MM.1S (cell line): ENCODE data around the gene ADSS1.

Experiments used
- DNase-seq: peaks from one replicate; pipeline ENCODE4 v3.0.0-alpha.2; 2015
- H2AFZ ChIP-seq: fragments of 300-600 bp; sonication (generic); 2 replicates; pipeline ENCODE4 v1.6.0; 2016; ENCODE audit warnings: antibody characterized with exemption, low read length
- H3F3A ChIP-seq: fragments of 300-600 bp; sonication (generic); 2 replicates; pipeline ENCODE4 v1.6.1; 2016; ENCODE audit warnings: mild to moderate bottlenecking, antibody characterized with exemption, low read length, moderate library complexity, mixed read lengths; ENCODE audit not compliant: insufficient read depth
- H3K27ac ChIP-seq: fragments of 300-600 bp; sonication (generic); 2 replicates; pipeline ENCODE4 v1.5.1; 2016; ENCODE audit warnings: mild to moderate bottlenecking, low read length
- H3K27me3 ChIP-seq: fragments of 300-600 bp; sonication (generic); replicated peaks from 2 replicates; pipeline ENCODE4 v1.6.0; 2016; ENCODE audit warnings: low read length; ENCODE audit not compliant: insufficient read depth
- H3K36me3 ChIP-seq: fragments of 300-600 bp; sonication (generic); replicated peaks from 2 replicates; pipeline ENCODE4 v1.6.1; 2016; ENCODE audit warnings: mild to moderate bottlenecking, low read length, mixed read lengths; ENCODE audit not compliant: insufficient read depth
- H3K4me1 ChIP-seq: fragments of 300-600 bp; sonication (generic); 2 replicates; pipeline ENCODE4 v1.6.1; 2016; ENCODE audit warnings: low read length, mixed read lengths
- H3K4me2 ChIP-seq: fragments of 300-600 bp; sonication (generic); 2 replicates; pipeline ENCODE4 v1.6.0; 2016; ENCODE audit warnings: low read depth, low read length
- H3K4me3 ChIP-seq: fragments of 300-600 bp; sonication (generic); 2 replicates; pipeline ENCODE4 v1.5.1; 2016; ENCODE audit warnings: low read length, mixed read lengths
- H3K79me2 ChIP-seq: fragments of 300-600 bp; sonication (generic); 2 replicates; pipeline ENCODE4 v1.6.1; 2016; ENCODE audit warnings: mixed run types, low read length, mixed read lengths
- H3K9ac ChIP-seq: fragments of 300-600 bp; sonication (generic); 2 replicates; pipeline ENCODE4 v1.6.1; 2016; ENCODE audit warnings: low read length, mixed read lengths
- H3K9me2 ChIP-seq: fragments of 300-600 bp; sonication (generic); replicated peaks from 2 replicates; pipeline ENCODE4 v1.6.1; 2016; ENCODE audit warnings: mild to moderate bottlenecking, low read length, mixed read lengths; ENCODE audit not compliant: insufficient read depth
- H3K9me3 ChIP-seq: fragments of 300-600 bp; sonication (generic); replicated peaks from 2 replicates; pipeline ENCODE4 v1.6.1; 2016; ENCODE audit warnings: mild to moderate bottlenecking, low read length, mixed read lengths; ENCODE audit not compliant: insufficient read depth
- H4K20me1 ChIP-seq: fragments of 300-600 bp; sonication (generic); 2 replicates; pipeline ENCODE4 v1.6.1; 2016; ENCODE audit warnings: mild to moderate bottlenecking, low read length, moderate library complexity, mixed read lengths; ENCODE audit not compliant: insufficient read depth
- EZH2 ChIP-seq: fragments of 300-600 bp; sonication (generic); optimal IDR thresholded peaks from 2 replicates; pipeline ENCODE3; 2017; ENCODE audit warnings: low read depth, mild to moderate bottlenecking, antibody characterized with exemption, low read length, mixed read lengths
- EZH2phosphoT487 ChIP-seq: fragments of 300-600 bp; sonication (generic); IDR thresholded peaks from 2 replicates; pipeline ENCODE4 v1.6.1; 2018; ENCODE audit warnings: antibody characterized with exemption, low read length
- TF ChIP-seq, protein P1 (sequence below): fragments of 300-600 bp; sonication (generic); IDR thresholded peaks from 2 replicates; pipeline ENCODE4 v1.5.1; 2016; ENCODE audit warnings: antibody characterized with exemption, low read length, mixed read lengths

The ADSS1 gene

DNA sequence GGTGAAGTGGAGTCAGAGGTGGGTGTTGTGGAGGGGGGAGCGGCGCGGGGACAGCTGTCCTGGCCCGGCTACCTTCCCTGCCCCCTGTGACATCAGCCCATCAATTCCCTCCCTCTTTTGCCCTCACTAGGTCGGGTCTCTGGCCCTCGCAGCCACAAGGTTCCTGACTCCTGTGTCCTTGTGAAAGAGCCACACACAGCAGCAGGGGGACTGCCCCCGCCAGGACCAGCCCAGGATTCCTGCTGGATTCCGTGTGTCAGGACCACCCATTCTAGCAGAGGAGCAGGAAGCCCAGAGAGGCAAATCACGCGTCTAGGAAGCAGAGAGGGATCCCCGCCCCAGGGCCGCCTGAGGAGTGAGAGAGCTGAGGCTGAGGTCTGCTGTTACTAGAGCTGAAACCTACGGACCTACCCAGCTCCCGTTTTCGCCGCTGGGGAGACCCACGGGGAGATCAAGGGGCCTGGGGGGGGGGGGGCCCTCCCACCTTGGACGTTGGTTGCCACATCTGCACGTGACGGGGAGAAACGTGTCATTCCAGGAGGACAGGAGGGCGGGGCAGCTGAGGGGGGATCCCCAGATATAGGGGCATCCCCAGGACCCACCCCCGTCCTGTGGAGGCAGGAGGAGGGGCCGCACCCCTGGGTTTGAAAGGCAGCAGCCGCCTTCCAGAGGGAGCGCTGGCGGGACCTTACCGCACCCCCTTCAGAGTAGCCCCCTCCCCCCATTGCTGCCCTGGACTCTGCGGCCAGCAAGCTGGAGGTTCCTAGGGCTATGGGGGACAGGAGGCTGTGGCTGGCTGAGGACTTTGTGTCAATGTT is 47.1 kb upstream of the ADSS1 start:
- no peaks in the 10 kb centered on the region for H3K36me3 ChIP-seq
- no peak overlapping the region for H3K27ac ChIP-seq
- no peak for DNase-seq
- no peak overlapping the region; the same call in 1 of the 2 replicates for H3K9ac ChIP-seq
- no peaks in the 10 kb centered on the region for H3K79me2 ChIP-seq
- no peaks in the 10 kb centered on the region for H3F3A ChIP-seq
- peaks cover 22% of the 10 kb centered on the region for H3K27me3 ChIP-seq
- H3K4me2 ChIP-seq: peak overlapping the region; percentile 74
- H2AFZ ChIP-seq: no peak overlapping the region
- no peaks in the 10 kb centered on the region for H3K4me1 ChIP-seq
- peak overlapping the region; percentile 48; the same call in 1 of the 2 replicates for H3K4me3 ChIP-seq
- TF ChIP-seq EZH2phosphoT487 (no peak), EZH2 (no peak)
- TF ChIP-seq, protein P1, sequence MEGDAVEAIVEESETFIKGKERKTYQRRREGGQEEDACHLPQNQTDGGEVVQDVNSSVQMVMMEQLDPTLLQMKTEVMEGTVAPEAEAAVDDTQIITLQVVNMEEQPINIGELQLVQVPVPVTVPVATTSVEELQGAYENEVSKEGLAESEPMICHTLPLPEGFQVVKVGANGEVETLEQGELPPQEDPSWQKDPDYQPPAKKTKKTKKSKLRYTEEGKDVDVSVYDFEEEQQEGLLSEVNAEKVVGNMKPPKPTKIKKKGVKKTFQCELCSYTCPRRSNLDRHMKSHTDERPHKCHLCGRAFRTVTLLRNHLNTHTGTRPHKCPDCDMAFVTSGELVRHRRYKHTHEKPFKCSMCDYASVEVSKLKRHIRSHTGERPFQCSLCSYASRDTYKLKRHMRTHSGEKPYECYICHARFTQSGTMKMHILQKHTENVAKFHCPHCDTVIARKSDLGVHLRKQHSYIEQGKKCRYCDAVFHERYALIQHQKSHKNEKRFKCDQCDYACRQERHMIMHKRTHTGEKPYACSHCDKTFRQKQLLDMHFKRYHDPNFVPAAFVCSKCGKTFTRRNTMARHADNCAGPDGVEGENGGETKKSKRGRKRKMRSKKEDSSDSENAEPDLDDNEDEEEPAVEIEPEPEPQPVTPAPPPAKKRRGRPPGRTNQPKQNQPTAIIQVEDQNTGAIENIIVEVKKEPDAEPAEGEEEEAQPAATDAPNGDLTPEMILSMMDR: no peak
- H3K9me2 ChIP-seq: no peaks in the 10 kb centered on the region
- no peaks in the 10 kb centered on the region for H3K9me3 ChIP-seq
- no peaks in the 10 kb centered on the region for H4K20me1 ChIP-seq

DNA sequence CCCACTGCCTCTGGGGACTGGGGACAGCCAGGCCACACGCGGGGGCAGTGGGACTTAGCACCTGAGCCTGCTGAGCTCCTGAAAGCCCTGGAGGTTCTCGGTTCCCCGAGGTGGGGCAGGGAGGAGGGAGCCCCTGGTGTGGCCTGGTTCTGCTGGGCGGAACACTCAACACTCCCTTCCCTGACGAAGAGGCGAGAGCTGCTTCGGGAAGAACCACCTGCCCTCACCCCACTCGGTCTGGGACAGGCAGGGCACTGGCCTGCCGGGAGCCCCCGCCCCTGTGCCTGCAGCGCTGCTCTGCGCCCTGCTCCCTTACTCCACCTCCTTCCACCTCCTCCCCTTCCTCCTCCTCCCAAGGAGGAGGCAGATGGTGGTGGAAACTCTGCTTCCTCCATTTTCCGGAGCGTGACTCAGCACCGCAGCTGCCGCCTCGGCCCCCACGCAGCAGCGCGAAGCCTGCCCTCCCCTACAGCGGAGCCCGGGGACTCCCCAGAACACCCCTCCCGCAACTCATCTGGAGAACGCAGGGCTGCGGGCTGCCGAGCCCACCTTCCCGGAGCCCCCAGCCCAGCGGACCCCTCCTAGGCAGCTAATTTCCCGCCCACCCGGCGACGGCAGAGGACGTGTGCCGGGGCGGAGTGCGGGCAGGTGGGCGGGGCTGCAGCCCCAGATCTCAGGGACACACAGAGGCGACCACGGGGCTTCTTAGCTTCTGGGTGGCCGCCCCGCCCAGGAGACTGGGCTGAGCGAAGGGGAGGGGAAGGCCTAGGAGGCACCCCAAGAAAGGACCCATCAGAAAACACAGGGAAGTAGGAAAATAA is 46.3 kb upstream of the ADSS1 start:
- Histone ChIP-seq H3K27me3 (peaks cover 15% of the 10 kb centered on the region), H3F3A (no peaks in the 10 kb centered on the region), H2AFZ (peak overlapping the region; percentile 61), H3K9me2 (no peaks in the 10 kb centered on the region), H3K4me1 (no peaks in the 10 kb centered on the region), H4K20me1 (no peaks in the 10 kb centered on the region), H3K4me2 (peak overlapping the region; percentile 74), H3K27ac (no peak overlapping the region), H3K4me3 (peak overlapping the region; percentile 48), H3K36me3 (no peaks in the 10 kb centered on the region), H3K9ac (peak overlapping the region; percentile 15; the same call in 1 of the 2 replicates), H3K79me2 (no peaks in the 10 kb centered on the region), H3K9me3 (no peaks in the 10 kb centered on the region)
- DNase-seq: no peak
- no peak for TF ChIP-seq EZH2
- no peak for TF ChIP-seq EZH2phosphoT487
- TF ChIP-seq, protein P1: no peak

DNA sequence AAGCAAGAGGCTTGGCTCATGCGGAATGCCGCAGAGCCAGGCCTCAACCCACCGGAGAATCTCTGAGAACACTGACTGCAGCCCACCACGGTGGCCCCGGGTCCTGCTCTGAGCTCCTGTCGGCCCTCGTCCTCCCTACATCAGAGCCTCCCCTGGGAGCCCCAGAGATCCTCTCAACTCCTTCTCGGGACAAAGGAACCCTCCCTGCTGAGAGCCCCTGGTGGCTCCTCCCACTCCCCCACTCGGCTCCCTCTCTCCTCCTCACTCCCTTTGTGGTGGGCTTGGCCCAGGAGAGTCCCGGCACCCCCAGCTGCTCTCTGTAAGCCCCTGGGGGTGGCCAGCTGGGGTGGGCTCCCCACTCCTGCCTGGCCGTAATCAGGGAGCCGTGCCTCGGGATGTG is 45.7 kb upstream of the ADSS1 start:
- Histone ChIP-seq H4K20me1 (no peaks in the 10 kb centered on the region), H3K9ac (no peak overlapping the region), H3K36me3 (no peaks in the 10 kb centered on the region), H3K9me2 (no peaks in the 10 kb centered on the region), H3F3A (no peaks in the 10 kb centered on the region), H3K27ac (no peak overlapping the region), H3K4me1 (no peaks in the 10 kb centered on the region), H3K9me3 (no peaks in the 10 kb centered on the region), H3K79me2 (no peaks in the 10 kb centered on the region), H3K4me2 (peak overlapping the region; percentile 74; the same call in 1 of the 2 replicates), H3K4me3 (no peak overlapping the region; the same call in 1 of the 2 replicates), H2AFZ (peak overlapping the region; percentile 61; the same call in 1 of the 2 replicates), H3K27me3 (peaks cover 11% of the 10 kb centered on the region)
- TF ChIP-seq, protein P1: no peak
- TF ChIP-seq EZH2 (no peak), EZH2phosphoT487 (no peak)
- no peak for DNase-seq
